GM18502 (cell line): Measurements from ENCODE around the gene ATP6V0E2.
"Not testable (repeated sequence)": the region's sequence is repeated elsewhere in the genome, so short reads cannot be mapped to it uniquely, and the experiment has no call there.

Experiments used
- ATAC-seq: cut with Tn5 transposase; IDR thresholded peaks from one replicate; pipeline ENCODE4 v1.9.1; 2021; ENCODE audit warnings: mild to moderate bottlenecking; ENCODE audit not compliant: unreplicated experiment, poor library complexity

The ATP6V0E2 gene

DNA sequence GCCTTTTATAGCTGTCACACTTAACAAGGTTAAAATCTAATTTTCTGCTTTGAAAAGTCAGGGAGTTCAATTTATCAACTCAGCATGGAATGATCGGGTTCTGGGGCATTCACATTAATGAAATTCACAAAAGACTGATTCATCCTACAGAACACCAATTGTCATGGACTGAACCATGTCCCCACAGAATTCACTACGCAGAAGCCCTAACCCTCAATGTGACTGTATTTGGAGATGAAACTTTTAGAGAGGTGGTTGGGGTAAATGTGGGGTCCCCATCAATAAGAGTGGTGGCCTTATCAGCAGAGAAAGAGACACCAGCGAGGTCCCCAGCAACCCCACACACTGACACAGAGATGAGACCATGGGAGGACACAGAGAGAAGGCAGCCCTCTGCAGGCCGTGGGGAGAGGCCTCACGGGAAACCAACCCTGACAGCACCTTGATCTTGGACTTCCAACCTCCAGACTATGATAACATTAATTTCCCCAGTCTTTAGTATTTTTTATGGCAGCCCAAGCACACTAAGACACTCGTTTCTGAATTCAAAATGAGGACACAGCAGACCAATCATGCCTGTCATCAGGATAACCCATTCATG, 34.1 kb downstream of the ATP6V0E2 start:
- ATAC-seq = not testable (repeated sequence)

DNA sequence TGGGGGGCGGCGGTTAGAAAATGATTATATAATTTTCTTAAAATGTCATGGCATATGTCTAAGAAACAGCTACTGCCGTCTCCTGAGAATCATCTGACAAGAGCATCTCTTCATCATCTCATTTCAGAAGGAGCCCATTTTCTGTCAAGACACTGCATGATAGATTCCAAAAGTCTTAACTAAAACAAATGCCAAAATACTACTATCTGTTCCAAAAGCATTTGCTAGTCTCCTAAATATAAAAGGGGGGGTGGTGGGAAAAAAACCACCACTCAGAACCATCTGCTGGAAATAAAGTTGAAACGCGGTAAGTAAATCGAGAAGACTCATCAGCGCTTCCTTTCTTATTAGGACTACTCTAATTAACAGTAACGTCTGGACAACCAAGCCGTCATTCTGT, 36.5 kb downstream of the ATP6V0E2 start:
- not testable (repeated sequence) for ATAC-seq

DNA sequence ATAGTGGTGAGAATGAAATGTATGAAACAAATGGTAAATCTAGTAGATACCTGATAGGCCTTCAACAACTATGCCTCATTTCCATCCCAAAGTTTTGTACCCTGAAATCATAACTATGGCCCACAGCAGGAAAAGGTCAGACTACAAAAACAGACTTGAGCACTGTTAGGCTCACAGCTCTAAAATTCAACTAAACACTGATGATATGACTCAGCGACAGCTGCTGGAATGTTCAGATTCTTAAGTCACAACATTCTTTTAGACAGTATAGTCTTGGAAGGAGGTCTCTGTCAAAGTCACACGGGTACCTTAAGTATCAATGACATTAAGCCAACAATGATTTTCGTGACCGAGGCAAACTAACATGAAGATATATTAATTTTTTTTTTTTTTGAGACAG, 38.4 kb downstream of the ATP6V0E2 start:
- ATAC-seq = not testable (repeated sequence)

DNA sequence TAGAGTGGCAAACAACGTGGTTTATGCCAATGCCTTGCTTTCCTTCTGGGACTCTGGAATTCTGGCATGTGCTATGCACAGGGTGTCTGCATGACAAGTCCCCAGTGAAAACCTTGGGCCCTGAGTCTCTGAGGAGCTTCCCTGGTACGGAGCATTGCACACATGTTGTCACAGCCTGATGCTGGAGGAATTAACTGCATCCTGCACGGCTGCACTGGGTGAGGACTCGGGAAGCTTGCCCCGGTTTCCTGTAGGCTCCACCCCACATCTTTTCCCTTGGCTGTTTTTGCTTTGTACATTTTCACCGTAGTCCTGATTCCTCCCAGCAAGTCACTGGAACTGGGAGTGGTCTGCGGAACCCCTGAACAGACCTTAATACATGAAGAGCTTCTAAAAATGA, 52.6 kb downstream of the ATP6V0E2 start:
- ATAC-seq = not testable (repeated sequence)
